ENCODE data around the gene SELENON.

SELENON gene

DNA sequence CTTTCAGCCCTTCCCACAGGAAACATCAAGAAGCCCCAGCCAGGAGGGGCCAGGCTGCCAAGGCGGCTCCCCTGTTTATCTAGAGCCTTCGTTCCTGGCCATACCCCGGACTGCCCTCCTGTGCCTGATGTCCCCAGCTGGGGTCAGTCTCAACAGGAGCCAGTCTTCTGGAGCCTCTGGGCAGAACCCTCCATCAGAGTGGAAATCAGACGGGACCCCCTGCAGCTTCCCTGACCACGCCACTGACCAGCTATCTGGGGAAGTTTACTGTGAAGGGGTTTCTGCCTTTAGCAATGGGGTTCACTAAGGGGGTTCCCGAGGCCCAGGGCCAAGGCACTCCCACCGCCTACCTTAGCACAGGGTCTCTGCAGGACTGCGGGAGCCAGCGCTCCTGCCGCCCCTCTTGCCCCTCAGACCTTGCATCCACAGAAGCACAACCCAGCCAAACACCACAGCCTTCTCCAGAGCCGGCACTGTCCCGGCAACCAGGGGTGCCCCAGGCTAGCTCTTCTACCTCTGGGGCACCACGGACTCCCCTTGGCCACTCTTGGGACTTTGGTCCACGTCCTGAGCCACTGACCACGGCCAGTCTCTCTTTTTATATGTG lies 16.2 kb downstream of the SELENON start:
- no peak overlapping the region for H3K4me3 ChIP-seq (ENCODE audit: low read depth, low read length)
- TF ChIP-seq, protein P1, sequence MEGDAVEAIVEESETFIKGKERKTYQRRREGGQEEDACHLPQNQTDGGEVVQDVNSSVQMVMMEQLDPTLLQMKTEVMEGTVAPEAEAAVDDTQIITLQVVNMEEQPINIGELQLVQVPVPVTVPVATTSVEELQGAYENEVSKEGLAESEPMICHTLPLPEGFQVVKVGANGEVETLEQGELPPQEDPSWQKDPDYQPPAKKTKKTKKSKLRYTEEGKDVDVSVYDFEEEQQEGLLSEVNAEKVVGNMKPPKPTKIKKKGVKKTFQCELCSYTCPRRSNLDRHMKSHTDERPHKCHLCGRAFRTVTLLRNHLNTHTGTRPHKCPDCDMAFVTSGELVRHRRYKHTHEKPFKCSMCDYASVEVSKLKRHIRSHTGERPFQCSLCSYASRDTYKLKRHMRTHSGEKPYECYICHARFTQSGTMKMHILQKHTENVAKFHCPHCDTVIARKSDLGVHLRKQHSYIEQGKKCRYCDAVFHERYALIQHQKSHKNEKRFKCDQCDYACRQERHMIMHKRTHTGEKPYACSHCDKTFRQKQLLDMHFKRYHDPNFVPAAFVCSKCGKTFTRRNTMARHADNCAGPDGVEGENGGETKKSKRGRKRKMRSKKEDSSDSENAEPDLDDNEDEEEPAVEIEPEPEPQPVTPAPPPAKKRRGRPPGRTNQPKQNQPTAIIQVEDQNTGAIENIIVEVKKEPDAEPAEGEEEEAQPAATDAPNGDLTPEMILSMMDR (IDR thresholded peaks at IDR 0.05; ENCODE audit: low read depth, low read length), result no peak

GRCh38 chr1:25817840-25818501 lies 18.0 kb downstream of the SELENON start:
- H3K4me3 ChIP-seq (ENCODE audit: low read depth, low read length), result no peak overlapping the region
- TF ChIP-seq, protein P1 (IDR thresholded peaks at IDR 0.05; ENCODE audit: low read depth, low read length), result no peak

DNA sequence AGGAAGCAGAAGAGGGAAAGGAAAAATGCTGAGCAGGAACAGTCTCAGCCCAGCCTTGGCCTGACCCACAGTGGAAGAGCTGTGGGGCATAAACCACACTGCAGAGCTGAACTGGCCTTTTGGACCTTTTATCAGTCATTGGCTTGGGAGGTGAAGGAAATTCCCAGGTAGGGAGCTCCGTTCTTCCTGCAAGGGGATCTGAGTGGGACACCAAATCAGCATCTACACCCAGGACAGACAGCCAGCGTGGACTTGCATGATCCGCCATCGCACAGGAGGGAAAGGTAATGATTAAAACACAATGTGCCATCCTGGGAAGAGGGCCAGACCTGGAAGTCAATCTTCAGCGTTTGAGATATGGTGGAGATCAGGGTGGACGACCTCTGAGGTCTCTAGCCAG lies 18.6 kb downstream of the SELENON start:
- H3K4me3 ChIP-seq (ENCODE audit: low read depth, low read length), result no peak overlapping the region; the same call in 1 of the 2 replicates
- TF ChIP-seq, protein P1 (IDR thresholded peaks at IDR 0.05; ENCODE audit: low read depth, low read length), result no peak

- TF ChIP-seq, protein P1 (IDR thresholded peaks at IDR 0.05; ENCODE audit: low read depth, low read length), result no peak
- H3K4me3 ChIP-seq (ENCODE audit: low read depth, low read length), result peak within 1 kb of the TSS; percentile 77
Observed at GRCh38 chr1:25819491-25820246, 19.7 kb downstream of the SELENON start, which contains the start of gene MTFR1L. Gene MTFR1L (plus strand): TSS chr1:25819954. CDS start chr1:25823105, 3,151 bp downstream.

- H3K4me3 ChIP-seq (ENCODE audit: low read depth, low read length), result peak overlapping the region; percentile 77
- TF ChIP-seq, protein P1 (IDR thresholded peaks at IDR 0.05; ENCODE audit: low read depth, low read length), result no peak
Observed at GRCh38 chr1:25820247-25821111, 20.5 kb downstream of the SELENON start.

GRCh38 chr1:25821112-25821476 lies 21.1 kb downstream of the SELENON start:
- TF ChIP-seq, protein P1 (IDR thresholded peaks at IDR 0.05; ENCODE audit: low read depth, low read length), result no peak

More at GRCh38 chr1:25821112-25821476, 21.1 kb downstream of the SELENON start:
- H3K4me3 ChIP-seq (ENCODE audit: low read depth, low read length), result peak overlapping the region; percentile 77
